OCI-LY7 (cell line): ENCODE measurements around the gene C3orf18. TPM values are rescaled to one million over a fixed set of nuclear protein-coding genes. Genes with fewer than 3 reads are reported as not detected.

Experiments used
- BruUV-seq: library from RNA; stranded (reverse); fragments of 400-500 nt; replicated peaks from 2 replicates; lab custom pipeline; 2021; lab: Mats Ljungman, UMichigan
- CTCF ChIA-PET: fragments of 300-600 bp; sonication (Branson Sonifier 250); formaldehyde crosslinking; loops from one replicate; lab custom pipeline; 2022; ENCODE audit warnings: antibody characterized with exemption; ENCODE audit not compliant: unreplicated experiment; lab: Charles Lee
- POLR2A ChIA-PET: fragments of 300-600 bp; sonication (Branson Sonifier 250); formaldehyde crosslinking; loops from one replicate; lab custom pipeline; 2022; ENCODE audit warnings: antibody characterized with exemption; lab: Charles Lee
- DNase-seq: peaks from one replicate; pipeline ENCODE4 v3.0.0-alpha.2; 2015; ENCODE audit warnings: low spot score
- H2AFZ ChIP-seq: fragments of 200-600 bp; sonication (generic), shearing (Covaris generic); 2 replicates; pipeline ENCODE4 v1.6.1; 2014; ENCODE audit warnings: mild to moderate bottlenecking, antibody characterized with exemption, low read length, moderate library complexity
- H3K27ac ChIP-seq: fragments of 200-600 bp; sonication (generic); 2 replicates; pipeline ENCODE4 v1.5.1; 2014; ENCODE audit warnings: mixed run types, low read depth, mild to moderate bottlenecking, moderate library complexity, low read length, inconsistent platforms; ENCODE audit not compliant: poor library complexity, severe bottlenecking
- H3K36me3 ChIP-seq: fragments of 200-600 bp; sonication (generic); 2 replicates; pipeline ENCODE4 v1.6.1; 2014; ENCODE audit warnings: mild to moderate bottlenecking, antibody characterized with exemption, low read length, moderate library complexity, mixed read lengths; ENCODE audit not compliant: insufficient read depth
- H3K4me1 ChIP-seq: fragments of 200-600 bp; sonication (generic); 2 replicates; pipeline ENCODE4 v1.5.1; 2014; ENCODE audit warnings: mild to moderate bottlenecking, low read length; ENCODE audit not compliant: insufficient read depth, poor library complexity, severe bottlenecking
- H3K4me2 ChIP-seq: fragments of 200-600 bp; sonication (generic); 2 replicates; pipeline ENCODE4 v1.6.1; 2014; ENCODE audit warnings: mild to moderate bottlenecking, low read length
- H3K4me3 ChIP-seq: fragments of 200-600 bp; sonication (generic); 2 replicates; pipeline ENCODE4 v1.5.1; 2014; ENCODE audit warnings: mild to moderate bottlenecking, low read depth, low read length; ENCODE audit not compliant: poor library complexity, severe bottlenecking
- H3K79me2 ChIP-seq: fragments of 200-600 bp; sonication (generic); 2 replicates; pipeline ENCODE4 v1.6.1; 2016; ENCODE audit warnings: low read depth, mild to moderate bottlenecking, low read length, moderate library complexity, mixed read lengths; ENCODE audit not compliant: insufficient read depth
- H3K9me2 ChIP-seq: fragments of 200-600 bp; sonication (generic); 2 replicates; pipeline ENCODE4 v1.6.1; 2016; ENCODE audit warnings: mild to moderate bottlenecking, low read length, mixed read lengths; ENCODE audit not compliant: insufficient read depth
- H3K9me3 ChIP-seq: fragments of 200-600 bp; sonication (generic); 2 replicates; pipeline ENCODE4 v1.6.1; 2014; ENCODE audit warnings: mild to moderate bottlenecking, mixed run types, low read length, mixed read lengths
- H4K20me1 ChIP-seq: fragments of 200-600 bp; sonication (generic); 2 replicates; pipeline ENCODE4 v1.6.1; 2014; ENCODE audit warnings: mild to moderate bottlenecking, antibody characterized with exemption, low read length, moderate library complexity, mixed read lengths; ENCODE audit not compliant: insufficient read depth
- CTCF ChIP-seq: fragments of 200-600 bp; sonication (generic); conservative IDR thresholded peaks from 2 replicates; pipeline ENCODE4 v1.5.1; 2014; ENCODE audit warnings: mild to moderate bottlenecking, antibody characterized with exemption, low read length, moderate library complexity, mixed read lengths
- EZH2phosphoT487 ChIP-seq: fragments of 200-600 bp; sonication (generic); IDR thresholded peaks from 2 replicates; pipeline ENCODE4 v1.6.1; 2018; ENCODE audit warnings: low read depth, borderline replicate concordance, mild to moderate bottlenecking, mixed run types, antibody characterized with exemption, low read length, moderate library complexity, mixed read lengths
- intact Hi-C: fragments of 100-400 bp; cut with micrococcal nuclease; formaldehyde crosslinking; loops from one replicate; pipeline ENCODE4 v1.10.0; 2022; ENCODE audit not compliant: unreplicated experiment
- total RNA-seq, 2 experiments: library from RNA; depleted of rRNA in 1 of 2; stranded (reverse); fragments of >200 nt in 1 of 2; shearing (Covaris generic) in 1 of 2; gene quantifications; 2 replicates each; pipeline ENCODE4 v1.2.3, GENCODE V29; 2014 to 2022

Gene C3orf18
- total RNA-seq, 2 experiments from 2014 or later = 8.0 to 9.5 TPM

DNA sequence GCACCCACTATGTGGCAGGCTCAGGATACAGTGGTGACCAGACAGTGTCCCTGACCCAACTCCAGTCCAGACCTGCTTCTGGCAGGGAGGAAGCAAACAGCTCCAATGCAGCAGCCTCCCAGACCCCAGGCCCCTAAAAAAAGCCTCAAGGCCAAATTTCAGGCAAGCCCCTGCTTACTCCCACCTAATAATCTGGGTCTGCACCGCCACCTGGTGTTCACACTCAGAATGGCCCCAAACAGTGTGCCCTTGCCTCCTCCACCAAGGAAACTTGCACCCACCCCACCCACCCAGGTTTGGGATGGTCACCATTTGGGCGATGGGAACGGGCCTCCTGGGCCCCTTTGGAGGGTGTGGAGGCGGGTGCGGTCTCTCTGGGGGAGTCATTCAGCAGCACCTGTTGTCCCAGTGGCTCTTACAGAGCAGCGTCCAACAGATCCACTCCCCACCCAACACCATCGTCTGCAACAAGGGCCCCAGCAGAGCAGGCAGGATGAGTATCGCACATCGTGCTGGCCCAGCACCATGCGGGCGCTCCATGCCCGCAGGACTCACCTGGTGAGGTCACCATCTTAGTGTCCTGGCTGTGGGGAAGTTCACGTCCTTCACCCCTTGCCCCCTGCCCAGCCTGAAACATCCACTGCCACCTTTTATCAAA is 17.3 kb downstream of the C3orf18 start:
- ChIA-PET CTCF (interaction anchor here (0.5 to 0.9 kb wide), 3 partner anchors 42 to 201 kb away, joined by 3 to 4 read pairs (median 3); no protein-coding TSS in a partner anchor), POLR2A (no interaction called here)
- no peaks in the 10 kb centered on the region for H3K36me3 ChIP-seq
- intact Hi-C loops = loop anchor here (2.0 to 5.0 kb wide), 2 partner anchors 27 to 62 kb away; partner anchors contain the start of gene CISH
- TF ChIP-seq EZH2phosphoT487 = no peak
- TF ChIP-seq CTCF = peak; percentile 76
- H4K20me1 ChIP-seq = no peaks in the 10 kb centered on the region
- DNase-seq = peak; percentile 59
- no peak overlapping the region for H2AFZ ChIP-seq
- H3K9me3 ChIP-seq = no peaks in the 10 kb centered on the region
- H3K4me2 ChIP-seq = no peak overlapping the region
- BruUV-seq = no TSS peak
- no peak overlapping the region for H3K27ac ChIP-seq
- H3K4me3 ChIP-seq = no peak overlapping the region
- no peaks in the 10 kb centered on the region for H3K79me2 ChIP-seq
- no peaks in the 10 kb centered on the region for H3K9me2 ChIP-seq
- H3K4me1 ChIP-seq = no peaks in the 10 kb centered on the region

DNA sequence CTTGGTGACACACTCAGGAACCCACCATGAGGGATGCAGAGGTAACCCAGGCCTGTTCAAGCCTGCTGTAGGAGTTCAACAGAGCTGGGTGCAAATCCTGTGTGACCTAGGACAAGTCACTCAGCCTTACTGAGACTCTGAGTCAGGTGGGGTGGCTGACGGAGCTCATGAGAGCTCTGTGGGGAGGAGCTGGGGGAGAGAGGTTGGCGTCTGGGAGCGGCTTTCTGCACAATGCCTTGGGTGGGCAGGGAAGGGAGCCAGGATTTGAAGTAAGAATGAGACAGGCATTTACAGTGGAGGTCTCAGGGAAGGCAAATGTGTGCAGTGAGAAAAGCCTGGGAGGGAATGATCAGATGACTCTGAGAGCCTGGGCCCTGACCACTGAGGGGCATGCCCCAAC is 18.3 kb downstream of the C3orf18 start:
- no peak overlapping the region for H2AFZ ChIP-seq
- no peaks in the 10 kb centered on the region for H3K4me1 ChIP-seq
- ChIA-PET POLR2A (no interaction called here), CTCF (interaction anchor here (0.7 to 0.9 kb wide), 2 partner anchors 55 to 200 kb away, joined by 3 read pairs; no protein-coding TSS in a partner anchor)
- no peak overlapping the region for H3K27ac ChIP-seq
- H4K20me1 ChIP-seq = no peaks in the 10 kb centered on the region
- TF ChIP-seq EZH2phosphoT487 (no peak), CTCF (no peak)
- H3K4me2 ChIP-seq = no peak overlapping the region
- no peak overlapping the region for H3K4me3 ChIP-seq
- DNase-seq = no peak
- no peaks in the 10 kb centered on the region for H3K9me3 ChIP-seq
- no TSS peak for BruUV-seq
- H3K36me3 ChIP-seq = no peaks in the 10 kb centered on the region
- no peaks in the 10 kb centered on the region for H3K79me2 ChIP-seq
- intact Hi-C loops = no loop called here
- H3K9me2 ChIP-seq = no peaks in the 10 kb centered on the region

DNA sequence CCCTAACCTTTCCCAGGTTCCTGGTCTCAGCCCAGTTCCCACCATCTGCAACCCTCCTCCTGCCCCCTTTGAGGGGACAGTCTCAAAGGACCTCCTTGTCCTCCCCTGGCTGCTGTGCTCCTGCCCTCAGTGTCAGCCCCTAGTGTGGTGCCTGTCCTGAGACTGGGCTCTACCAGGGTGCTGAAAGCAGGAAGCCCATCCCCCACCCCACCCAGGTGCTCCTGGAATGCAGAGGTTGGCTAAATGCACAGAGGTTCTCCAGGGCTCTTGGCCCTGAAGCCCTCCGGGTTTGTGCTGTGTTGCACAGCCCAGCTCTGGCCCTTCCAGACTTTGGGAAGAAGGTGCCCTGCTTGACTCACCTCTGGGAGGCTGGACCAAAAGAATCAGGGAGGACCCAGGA is 21.8 kb downstream of the C3orf18 start:
- CTCF ChIA-PET = interaction anchor here (0.6 kb wide), 1 partner anchor 182 kb away, joined by 3 read pairs; no protein-coding TSS in a partner anchor

More for the DNA sequence above, 21.8 kb downstream of the C3orf18 start:
- Histone ChIP-seq H3K4me1 (no peaks in the 10 kb centered on the region), H3K79me2 (no peaks in the 10 kb centered on the region), H2AFZ (no peak overlapping the region), H3K9me2 (no peaks in the 10 kb centered on the region), H3K9me3 (no peaks in the 10 kb centered on the region), H3K27ac (no peak overlapping the region), H3K4me3 (no peak overlapping the region), H3K4me2 (no peak overlapping the region), H3K36me3 (no peaks in the 10 kb centered on the region), H4K20me1 (no peaks in the 10 kb centered on the region)
- POLR2A ChIA-PET = interaction anchor here (0.6 kb wide), 2 partner anchors 10 to 48 kb away, joined by 3 to 4 read pairs; no protein-coding TSS in a partner anchor
- TF ChIP-seq CTCF = no peak
- TF ChIP-seq EZH2phosphoT487 = no peak
- no peak for DNase-seq
- intact Hi-C loops = no loop called here
- no TSS peak for BruUV-seq
